ENCODE measurements around the gene CD151.

The CD151 gene

GRCh38 chr11:845872-846495 is 13.2 kb downstream of the CD151 start:
- Histone ChIP-seq H3K9me3 (ENCODE audit: control insufficient read depth, insufficient read depth, low read length) (no peaks in the 10 kb centered on the region), H3K4me1 (ENCODE audit: insufficient read depth, low read length) (peaks cover 24% of the 10 kb centered on the region; the same call in 1 of the 2 replicates), H3K9ac (ENCODE audit: low read depth, low read length) (peak overlapping the region; percentile 8; the same call in 1 of the 2 replicates), H3K36me3 (ENCODE audit: insufficient read depth, low read length) (no peaks in the 10 kb centered on the region)

GRCh38 chr11:846496-847098 is 13.8 kb downstream of the CD151 start:
- no peaks in the 10 kb centered on the region for H3K9me3 ChIP-seq (ENCODE audit: control insufficient read depth, insufficient read depth, low read length)
- H3K36me3 ChIP-seq (ENCODE audit: insufficient read depth, low read length) = no peaks in the 10 kb centered on the region
- peaks cover 24% of the 10 kb centered on the region; the same call in 1 of the 2 replicates for H3K4me1 ChIP-seq (ENCODE audit: insufficient read depth, low read length)
- no peak overlapping the region for H3K9ac ChIP-seq (ENCODE audit: low read depth, low read length)

- Histone ChIP-seq H3K36me3 (ENCODE audit: insufficient read depth, low read length) (no peaks in the 10 kb centered on the region), H3K4me1 (ENCODE audit: insufficient read depth, low read length) (peaks cover 24% of the 10 kb centered on the region; the same call in 1 of the 2 replicates), H3K9me3 (ENCODE audit: control insufficient read depth, insufficient read depth, low read length) (no peaks in the 10 kb centered on the region), H3K9ac (ENCODE audit: low read depth, low read length) (no peak overlapping the region)
Observed at GRCh38 chr11:847876-848275, 15.1 kb downstream of the CD151 start.

- H3K9me3 ChIP-seq (ENCODE audit: control insufficient read depth, insufficient read depth, low read length) = no peaks in the 10 kb centered on the region
- peaks cover 27% of the 10 kb centered on the region; the same call in 1 of the 2 replicates for H3K4me1 ChIP-seq (ENCODE audit: insufficient read depth, low read length)
- H3K36me3 ChIP-seq (ENCODE audit: insufficient read depth, low read length) = no peaks in the 10 kb centered on the region
- H3K9ac ChIP-seq (ENCODE audit: low read depth, low read length) = peak overlapping the region; percentile 50; the same call in 1 of the 2 replicates
Observed at GRCh38 chr11:848380-848931, 15.7 kb downstream of the CD151 start.

GRCh38 chr11:849104-849824 is 16.5 kb downstream of the CD151 start:
- peaks cover 27% of the 10 kb centered on the region; the same call in 1 of the 2 replicates for H3K4me1 ChIP-seq (ENCODE audit: insufficient read depth, low read length)
- H3K9ac ChIP-seq (ENCODE audit: low read depth, low read length) = peak overlapping the region; percentile 50
- H3K36me3 ChIP-seq (ENCODE audit: insufficient read depth, low read length) = no peaks in the 10 kb centered on the region
- H3K9me3 ChIP-seq (ENCODE audit: control insufficient read depth, insufficient read depth, low read length) = no peaks in the 10 kb centered on the region

- Histone ChIP-seq H3K36me3 (ENCODE audit: insufficient read depth, low read length) (no peaks in the 10 kb centered on the region), H3K9me3 (ENCODE audit: control insufficient read depth, insufficient read depth, low read length) (no peaks in the 10 kb centered on the region), H3K4me1 (ENCODE audit: insufficient read depth, low read length) (peaks cover 24% of the 10 kb centered on the region; the same call in 1 of the 2 replicates), H3K9ac (ENCODE audit: low read depth, low read length) (peak overlapping the region; percentile 41; the same call in 1 of the 2 replicates)
Observed at GRCh38 chr11:849951-850774, 17.4 kb downstream of the CD151 start.

- H3K4me1 ChIP-seq (ENCODE audit: insufficient read depth, low read length) = peaks cover 15% of the 10 kb centered on the region; the same call in 1 of the 2 replicates
- H3K9me3 ChIP-seq (ENCODE audit: control insufficient read depth, insufficient read depth, low read length) = no peaks in the 10 kb centered on the region
- H3K9ac ChIP-seq (ENCODE audit: low read depth, low read length) = peak overlapping the region; percentile 41; the same call in 1 of the 2 replicates
- H3K36me3 ChIP-seq (ENCODE audit: insufficient read depth, low read length) = no peaks in the 10 kb centered on the region
Observed at GRCh38 chr11:850775-851763, 18.3 kb downstream of the CD151 start.

GRCh38 chr11:852762-853161 is 20.0 kb downstream of the CD151 start:
- Histone ChIP-seq H3K9me3 (ENCODE audit: control insufficient read depth, insufficient read depth, low read length) (no peaks in the 10 kb centered on the region), H3K36me3 (ENCODE audit: insufficient read depth, low read length) (no peaks in the 10 kb centered on the region), H3K9ac (ENCODE audit: low read depth, low read length) (no peak overlapping the region), H3K4me1 (ENCODE audit: insufficient read depth, low read length) (peaks cover 7% of the 10 kb centered on the region; the same call in 1 of the 2 replicates)

GRCh38 chr11:853682-854448 is 21.1 kb downstream of the CD151 start:
- peaks cover 3% of the 10 kb centered on the region; the same call in 1 of the 2 replicates for H3K4me1 ChIP-seq (ENCODE audit: insufficient read depth, low read length)
- H3K9me3 ChIP-seq (ENCODE audit: control insufficient read depth, insufficient read depth, low read length) = no peaks in the 10 kb centered on the region

GRCh38 chr11:854601-855329 is 22.0 kb downstream of the CD151 start:
- Histone ChIP-seq H3K4me1 (ENCODE audit: insufficient read depth, low read length) (peaks cover 3% of the 10 kb centered on the region; the same call in 1 of the 2 replicates), H3K36me3 (ENCODE audit: insufficient read depth, low read length) (no peaks in the 10 kb centered on the region), H3K9ac (ENCODE audit: low read depth, low read length) (no peak overlapping the region), H3K9me3 (ENCODE audit: control insufficient read depth, insufficient read depth, low read length) (no peaks in the 10 kb centered on the region)

More at GRCh38 chr11:853682-854448, 21.1 kb downstream of the CD151 start:
- Histone ChIP-seq H3K9ac (ENCODE audit: low read depth, low read length) (no peak overlapping the region), H3K36me3 (ENCODE audit: insufficient read depth, low read length) (no peaks in the 10 kb centered on the region)

GRCh38 chr11:855330-855674 is 22.6 kb downstream of the CD151 start:
- H3K4me1 ChIP-seq (ENCODE audit: insufficient read depth, low read length) = peaks cover 3% of the 10 kb centered on the region; the same call in 1 of the 2 replicates
- H3K36me3 ChIP-seq (ENCODE audit: insufficient read depth, low read length) = no peaks in the 10 kb centered on the region
- no peak overlapping the region for H3K9ac ChIP-seq (ENCODE audit: low read depth, low read length)

GRCh38 chr11:855796-856195 is 23.0 kb downstream of the CD151 start:
- no peaks in the 10 kb centered on the region for H3K9me3 ChIP-seq (ENCODE audit: control insufficient read depth, insufficient read depth, low read length)
- H3K4me1 ChIP-seq (ENCODE audit: insufficient read depth, low read length) = peaks cover 3% of the 10 kb centered on the region; the same call in 1 of the 2 replicates
- no peaks in the 10 kb centered on the region for H3K36me3 ChIP-seq (ENCODE audit: insufficient read depth, low read length)
- H3K9ac ChIP-seq (ENCODE audit: low read depth, low read length) = no peak overlapping the region

More at GRCh38 chr11:855330-855674, 22.6 kb downstream of the CD151 start:
- no peaks in the 10 kb centered on the region for H3K9me3 ChIP-seq (ENCODE audit: control insufficient read depth, insufficient read depth, low read length)

All from ES-I3 (cell line).